ENCODE data around the gene PPFIBP2. TPM values are rescaled to one million over a fixed set of nuclear protein-coding genes. Genes with fewer than 3 reads are reported as not detected.

The PPFIBP2 gene
- total and polyA plus RNA-seq, 10 of the 15 experiments (the other 5 are each of a cell fraction or from before 2014, with no cell fraction given) = 17.3 to 56.3 (median 39.2) TPM

GRCh38 chr11:7579361-7579791, 65.6 kb downstream of the PPFIBP2 start:
- ATAC-seq = peak; percentile 23
- RAD21 ChIA-PET (ENCODE audit: unreplicated experiment) = no interaction called here

More at GRCh38 chr11:7579361-7579791, 65.6 kb downstream of the PPFIBP2 start:
- no peak overlapping the region for H2AFZ ChIP-seq (ENCODE audit: control insufficient read depth, low read depth, low read length)
- ChIA-PET SMC1A (ENCODE audit: uncharacterized antibody, unreplicated experiment) (interaction anchor here (0.8 to 1.6 kb wide), 4 partner anchors 8 to 108 kb away, joined by 3 to 5 read pairs (median 4); no protein-coding TSS in a partner anchor), CTCF (interaction anchor here (0.7 to 1.1 kb wide), 2 partner anchors 14 to 20 kb away, joined by 3 read pairs; no protein-coding TSS in a partner anchor), POLR2A (interaction anchor here (1.3 kb wide), 1 partner anchor 15 kb away, joined by 3 read pairs; no protein-coding TSS in a partner anchor)
- H3K4me1 ChIP-seq (ENCODE audit: control insufficient read depth, insufficient read depth, low read length) = peaks cover 45% of the 10 kb centered on the region
- H3K36me3 ChIP-seq (ENCODE audit: control insufficient read depth in 2 of 2, insufficient read depth in 2 of 2, low read length in 1 of 2) = peaks cover 6 to 7% of the 10 kb centered on the region in 2 experiments; a peak in 2 of 4 replicates
- no peaks in the 10 kb centered on the region for H3K9me3 ChIP-seq (replicated peaks; ENCODE audit: control insufficient read depth, insufficient read depth, low read length)
- FAIRE-seq (no peak), DNase-seq (ENCODE audit: low read depth, low spot score) (no peak)
- 0 out of 2 replicates have a peak, but pooled peaks cover 2% of the 10 kb centered on the region for H4K20me1 ChIP-seq (ENCODE audit: control insufficient read depth, insufficient read depth)
- in situ Hi-C loops (cut with MboI) (no loop called here), intact Hi-C loops (cut with micrococcal nuclease; ENCODE audit: unreplicated experiment) (loop anchor here (5.0 kb wide), 1 partner anchor 88 kb away; no protein-coding TSS in a partner anchor)
- H3K27ac ChIP-seq (ENCODE audit: control insufficient read depth, insufficient read depth) = no peak overlapping the region
- TF ChIP-seq JUNB (IDR thresholded peaks at IDR 0.05) (0 out of 2 replicates have a peak, but pooled peaks have one; percentile 21), ATF2 (IDR thresholded peaks at IDR 0.05; ENCODE audit: low read length) (no peak)
- peak overlapping the region; percentile 7; the same call in 1 of the 2 replicates for H3K4me2 ChIP-seq (ENCODE audit: control insufficient read depth, insufficient read depth)
- H3K79me2 ChIP-seq (ENCODE audit: control insufficient read depth, insufficient read depth, low read length) = peaks cover 2% of the 10 kb centered on the region
- H3K27me3 ChIP-seq (replicated peaks in 1 of 2; ENCODE audit: control insufficient read depth in 2 of 2, insufficient read depth in 2 of 2, low read length in 1 of 2) = no peaks in the 10 kb centered on the region
- WGBS (ENCODE audit: insufficient coverage, insufficient replicate concordance, low lambda C conversion rate, missing lambda C conversion rate) = 0% methylated on average over 1 of the region's 1 CpG
- H3K9ac ChIP-seq (ENCODE audit: control insufficient read depth, insufficient read depth, low read length) = no peak overlapping the region
- BruUV-seq (replicated peaks) = no TSS peak
- no peak overlapping the region for H3K4me3 ChIP-seq

All from GM12878 (cell line).